PC-3 (cell line): ENCODE results near the gene SMAD1. TPM values are rescaled to one million over a fixed set of nuclear protein-coding genes. Genes with fewer than 3 reads are reported as not detected.

Source experiments
- ATAC-seq: fragments of 200-7000 bp; cut with Tn5 transposase; 2 replicates; pipeline ENCODE4 v1.9.1; 2020; ENCODE audit warnings: mild to moderate bottlenecking, moderate library complexity
- BruUV-seq: library from RNA; stranded (reverse); fragments of 400-500 nt; replicated peaks from 2 replicates; lab custom pipeline; 2021; lab: Mats Ljungman, UMichigan
- CTCF ChIA-PET: fragments of 300-600 bp; sonication (Branson Sonifier 250); formaldehyde crosslinking; loops from one replicate; lab custom pipeline; 2022; ENCODE audit warnings: antibody characterized with exemption; lab: Charles Lee
- POLR2A ChIA-PET: fragments of 300-600 bp; sonication (Branson Sonifier 250); formaldehyde crosslinking; loops from one replicate; lab custom pipeline; 2022; ENCODE audit warnings: antibody characterized with exemption; ENCODE audit not compliant: unreplicated experiment; lab: Charles Lee
- DNase-seq: peaks from one replicate; pipeline ENCODE4 v3.0.0-alpha.2; 2015
- H2AFZ ChIP-seq: fragments of 300-600 bp; sonication (generic); 2 replicates; pipeline ENCODE4 v1.6.0; 2016; ENCODE audit warnings: antibody characterized with exemption, low read length
- H3F3A ChIP-seq: fragments of 300-600 bp; sonication (generic); one replicate; pipeline ENCODE4 v1.6.0; 2017; ENCODE audit warnings: antibody characterized with exemption, low read length, control low read depth, mild to moderate bottlenecking; ENCODE audit not compliant: unreplicated experiment
- H3K27ac ChIP-seq: fragments of 300-600 bp; sonication (generic); 2 replicates; pipeline ENCODE4 v1.5.1; 2016; ENCODE audit warnings: mild to moderate bottlenecking, low read length
- H3K27me3 ChIP-seq: fragments of 300-600 bp; sonication (generic); 2 replicates; pipeline ENCODE4 v1.6.1; 2016; ENCODE audit warnings: low read length, mixed read lengths
- H3K36me3 ChIP-seq: fragments of 300-600 bp; sonication (generic); 2 replicates; pipeline ENCODE4 v1.6.1; 2016; ENCODE audit warnings: low read depth, mixed run types, low read length, mixed read lengths
- H3K4me1 ChIP-seq: fragments of 300-600 bp; sonication (generic); 2 replicates; pipeline ENCODE4 v1.5.1; 2016; ENCODE audit warnings: low read length; ENCODE audit not compliant: insufficient read depth
- H3K4me2 ChIP-seq: fragments of 300-600 bp; sonication (generic); 2 replicates; pipeline ENCODE4 v1.6.0; 2016; ENCODE audit warnings: low read length
- H3K4me3 ChIP-seq: fragments of 300-600 bp; sonication (generic); 2 replicates; pipeline ENCODE4 v1.5.1; 2016; ENCODE audit warnings: mild to moderate bottlenecking, low read length, mixed read lengths
- H3K79me2 ChIP-seq: fragments of 300-600 bp; sonication (generic); 2 replicates; pipeline ENCODE4 v1.6.1; 2017; ENCODE audit warnings: low read length, mixed read lengths
- H3K9ac ChIP-seq: fragments of 300-600 bp; sonication (generic); 2 replicates; pipeline ENCODE4 v1.6.0; 2016; ENCODE audit warnings: mild to moderate bottlenecking, low read length
- H3K9me2 ChIP-seq: fragments of 300-600 bp; sonication (generic); replicated peaks from 2 replicates; pipeline ENCODE4 v1.6.1; 2016; ENCODE audit warnings: mixed run types, low read length, mixed read lengths
- H3K9me3 ChIP-seq: fragments of 300-600 bp; sonication (generic); 2 replicates; pipeline ENCODE4 v1.6.1; 2016; ENCODE audit warnings: low read length, mixed read lengths
- H4K20me1 ChIP-seq: fragments of 300-600 bp; sonication (generic); 2 replicates; pipeline ENCODE4 v1.6.1; 2016; ENCODE audit warnings: low read length, mixed read lengths
- CTCF ChIP-seq: fragments of 300-600 bp; sonication (generic); conservative IDR thresholded peaks from 2 replicates; pipeline ENCODE4 v1.5.1; 2017; ENCODE audit warnings: antibody characterized with exemption, low read depth, mild to moderate bottlenecking, low read length
- EZH2 ChIP-seq: fragments of 300-600 bp; sonication (generic); IDR thresholded peaks from one replicate; pipeline ENCODE4 v1.6.1; 2017; ENCODE audit warnings: antibody characterized with exemption, mild to moderate bottlenecking, low read length; ENCODE audit not compliant: unreplicated experiment
- EZH2phosphoT487 ChIP-seq: fragments of 300-600 bp; sonication (generic); IDR thresholded peaks from 2 replicates; pipeline ENCODE4 v1.6.1; 2018; ENCODE audit warnings: mild to moderate bottlenecking, antibody characterized with exemption, low read length, borderline replicate concordance
- intact Hi-C: fragments of 100-400 bp; cut with micrococcal nuclease; formaldehyde crosslinking; loops from 2 replicates; pipeline ENCODE4 v1.9.0; 2023
- total RNA-seq: library from RNA; depleted of rRNA; stranded (reverse); fragments of >200 nt; gene quantifications from 2 replicates; pipeline ENCODE4 v1.2.3, GENCODE V29; 2014

Gene SMAD1
- total RNA-seq, 1 experiment from 2014 or later, result 13.3 TPM

- no TSS peak for BruUV-seq
- Histone ChIP-seq H3K27me3 (no peaks in the 10 kb centered on the region), H3K4me1 (peaks cover 23% of the 10 kb centered on the region), H3K27ac (no peak overlapping the region), H3K9me2 (no peaks in the 10 kb centered on the region), H3K79me2 (no peaks in the 10 kb centered on the region; the same call in none of the 2 replicates), H3K9me3 (no peaks in the 10 kb centered on the region), H3K4me3 (no peak overlapping the region), H3F3A (no peaks in the 10 kb centered on the region), H3K9ac (no peak overlapping the region), H3K4me2 (no peak overlapping the region), H2AFZ (no peak overlapping the region), H3K36me3 (no peaks in the 10 kb centered on the region), H4K20me1 (no peaks in the 10 kb centered on the region)
- TF ChIP-seq CTCF, result no peak
- TF ChIP-seq EZH2phosphoT487, result no peak
- TF ChIP-seq EZH2, result no peak
- DNase-seq (peak; percentile 42), ATAC-seq (peak; percentile 41)
- ChIA-PET CTCF (no interaction called here), POLR2A (no interaction called here)
- intact Hi-C loops, result no loop called here
Measured at GRCh38 chr4:145523117-145523516, 41.5 kb downstream of the SMAD1 start.

GRCh38 chr4:145524552-145524951, 42.9 kb downstream of the SMAD1 start:
- no peak overlapping the region for H3K9ac ChIP-seq
- no peaks in the 10 kb centered on the region for H3K36me3 ChIP-seq
- ChIA-PET POLR2A (no interaction called here), CTCF (no interaction called here)
- H3K9me3 ChIP-seq, result no peaks in the 10 kb centered on the region
- H2AFZ ChIP-seq, result no peak overlapping the region
- H3K27ac ChIP-seq, result peak overlapping the region; percentile 41; the same call in 1 of the 2 replicates
- peaks cover 28% of the 10 kb centered on the region for H3K4me1 ChIP-seq
- TF ChIP-seq CTCF, result no peak
- no peak for TF ChIP-seq EZH2phosphoT487
- TF ChIP-seq EZH2, result no peak
- intact Hi-C loops, result no loop called here
- H3K4me3 ChIP-seq, result no peak overlapping the region
- peak overlapping the region; percentile 50 for H3K4me2 ChIP-seq
- no peaks in the 10 kb centered on the region for H3F3A ChIP-seq
- H4K20me1 ChIP-seq, result no peaks in the 10 kb centered on the region
- DNase-seq (no peak), ATAC-seq (no peak)
- no peaks in the 10 kb centered on the region for H3K27me3 ChIP-seq
- no peaks in the 10 kb centered on the region for H3K9me2 ChIP-seq
- H3K79me2 ChIP-seq, result no peaks in the 10 kb centered on the region; the same call in none of the 2 replicates
- no TSS peak for BruUV-seq

- intact Hi-C loops, result no loop called here
- no TSS peak for BruUV-seq
- no peak overlapping the region for H3K9ac ChIP-seq
- H3K9me3 ChIP-seq, result no peaks in the 10 kb centered on the region
- H3K9me2 ChIP-seq, result no peaks in the 10 kb centered on the region
- peak overlapping the region; percentile 50 for H3K4me2 ChIP-seq
- no peaks in the 10 kb centered on the region for H3K36me3 ChIP-seq
- TF ChIP-seq EZH2phosphoT487, result no peak
- no peak for TF ChIP-seq CTCF
- TF ChIP-seq EZH2, result no peak
- peaks cover 36% of the 10 kb centered on the region for H3K4me1 ChIP-seq
- no peaks in the 10 kb centered on the region for H3K27me3 ChIP-seq
- H3K79me2 ChIP-seq, result no peaks in the 10 kb centered on the region; the same call in none of the 2 replicates
- H3K27ac ChIP-seq, result peak overlapping the region; percentile 41
- no peaks in the 10 kb centered on the region for H3F3A ChIP-seq
- peak; percentile 55 for DNase-seq
- ChIA-PET CTCF (no interaction called here), POLR2A (no interaction called here)
- H3K4me3 ChIP-seq, result peak overlapping the region; percentile 20; the same call in 1 of the 2 replicates
- ATAC-seq, result peak; percentile 47
- no peaks in the 10 kb centered on the region for H4K20me1 ChIP-seq
- H2AFZ ChIP-seq, result peak overlapping the region; percentile 42; the same call in 1 of the 2 replicates
Measured at GRCh38 chr4:145525291-145525740, 43.7 kb downstream of the SMAD1 start.
